Measurements from ENCODE around the gene HLA-DOB.
"Not testable (repeated sequence)": the region's sequence is repeated elsewhere in the genome, so short reads cannot be mapped to it uniquely, and the experiment has no call there.

HLA-DOB gene

GRCh38 chr6:32807020-32807580, 9.7 kb downstream of the HLA-DOB start:
- no peak for DNase-seq

GRCh38 chr6:32805404-32805803, 11.4 kb downstream of the HLA-DOB start:
- DNase-seq, result not testable (repeated sequence)

- no peak for DNase-seq
Measured at GRCh38 chr6:32803416-32803815, 13.4 kb downstream of the HLA-DOB start.

- no peak for DNase-seq
Measured at GRCh38 chr6:32799740-32800139, 17.1 kb downstream of the HLA-DOB start.

GRCh38 chr6:32799168-32799567, 17.6 kb downstream of the HLA-DOB start:
- no peak for DNase-seq

- no peak for DNase-seq
Measured at GRCh38 chr6:32796848-32797776, 19.7 kb downstream of the HLA-DOB start.

- no peak for DNase-seq
Measured at GRCh38 chr6:32794510-32794909, 22.3 kb downstream of the HLA-DOB start.

GRCh38 chr6:32792901-32793435, 23.8 kb downstream of the HLA-DOB start:
- DNase-seq, result no peak

- no peak for DNase-seq
Measured at GRCh38 chr6:32790306-32790705, 26.5 kb downstream of the HLA-DOB start.

GRCh38 chr6:32785781-32786533, 30.8 kb downstream of the HLA-DOB start:
- DNase-seq, result no peak

GRCh38 chr6:32782923-32783322, 33.9 kb downstream of the HLA-DOB start:
- not testable (repeated sequence) for DNase-seq

- no peak for DNase-seq
Measured at GRCh38 chr6:32779036-32779435, 37.8 kb downstream of the HLA-DOB start.

- no peak for DNase-seq
Measured at GRCh38 chr6:32775071-32775470, 41.7 kb downstream of the HLA-DOB start.

GRCh38 chr6:32774426-32774825, 42.4 kb downstream of the HLA-DOB start:
- DNase-seq, result no peak

- DNase-seq, result no peak
Measured at GRCh38 chr6:32772656-32773055, 44.1 kb downstream of the HLA-DOB start.

GRCh38 chr6:32764048-32764447, 52.8 kb downstream of the HLA-DOB start:
- DNase-seq, result no peak

GRCh38 chr6:32763421-32763820, 53.4 kb downstream of the HLA-DOB start, which contains the start of gene HLA-DQB2:
Gene HLA-DQB2, minus strand, starts transcription at chr6:32763532. Its CDS starts 62 bp downstream, at chr6:32763470.
- DNase-seq, result no peak

Measured in cortex of kidney (tissue), 1 donor.